Activated CD4-positive, alpha-beta T cell treated with anti-CD3 and anti-CD28 coated beads for 36 hours (primary cell): ENCODE data around the gene CCDC188. TPM values are rescaled to one million over a fixed set of nuclear protein-coding genes. Genes with fewer than 3 reads are reported as not detected.

Experiments
- ATAC-seq: fragments of 200-7000 bp; cut with Tn5 transposase; one replicate; pipeline ENCODE4 v1.10.0; 2021; ENCODE audit warnings: mild to moderate bottlenecking, moderate library complexity
- CTCF ChIA-PET: fragments of 350-600 bp; sonication (Branson Sonifier 250); formaldehyde crosslinking; loops from one replicate; lab custom pipeline; 2021; ENCODE audit warnings: antibody characterized with exemption; lab: Charles Lee
- POLR2A ChIA-PET: fragments of 350-600 bp; sonication (Branson Sonifier 250); formaldehyde crosslinking; loops from one replicate; lab custom pipeline; 2021; ENCODE audit warnings: antibody characterized with exemption, inconsistent platforms; lab: Charles Lee
- DNase-seq: peaks from one replicate; pipeline ENCODE4 v3.0.0-alpha.2; 2020
- H3K27ac Mint-ChIP-seq: one replicate; pipeline ENCODE4 v1.8.0; 2021; ENCODE audit warnings: mixed read lengths
- H3K27me3 Mint-ChIP-seq: one replicate; pipeline ENCODE4 v1.8.0; 2021; ENCODE audit warnings: mixed read lengths
- H3K36me3 Mint-ChIP-seq: one replicate; pipeline ENCODE4 v1.8.0; 2021; ENCODE audit warnings: low read depth, mixed read lengths
- H3K4me1 Mint-ChIP-seq: one replicate; pipeline ENCODE4 v1.8.0; 2021; ENCODE audit warnings: mixed read lengths
- H3K4me3 Mint-ChIP-seq: one replicate; pipeline ENCODE4 v1.8.0; 2021; ENCODE audit warnings: mild to moderate bottlenecking, moderate library complexity, mixed read lengths
- H3K9me3 Mint-ChIP-seq: one replicate; pipeline ENCODE4 v1.8.0; 2021; ENCODE audit warnings: low read depth, mixed read lengths
- intact Hi-C, 2 experiments: fragments of 100-400 bp; cut with DNase I in 1 of 2; cut with micrococcal nuclease in 1 of 2; formaldehyde crosslinking; loops; one replicate each; pipeline versions ENCODE4 v1.14.2 to v1.15.1; 2022 to 2024; cut with DNase I, micrococcal nuclease
- microRNA-seq: library from miRNA; unstranded; fragments of <30 nt; microRNA quantifications from one replicate; pipeline ENCODE4 v1.2.0, GENCODE V29; 2021; ENCODE audit warnings: borderline replicate concordance
- total RNA-seq, 2 experiments: library from RNA; stranded (reverse); gene quantifications; one replicate each; pipeline ENCODE4 v1.2.3, GENCODE V29; 2021

CCDC188 gene
- total RNA-seq, 2 experiments from 2014 or later, result not detected

GRCh38 chr22:20106849-20107237 is 44.0 kb downstream of the CCDC188 start:
- CTCF ChIA-PET, result no interaction called here
- intact Hi-C loops, result no loop called here
- Mint-ChIP-seq H3K27me3 (no peaks in the 10 kb centered on the region), H3K4me3 (no peak overlapping the region), H3K9me3 (no peaks in the 10 kb centered on the region), H3K4me1 (peaks cover 19% of the 10 kb centered on the region), H3K27ac (no peak overlapping the region), H3K36me3 (peaks cover 30% of the 10 kb centered on the region)
- POLR2A ChIA-PET, result no interaction called here
- ATAC-seq (no peak), DNase-seq (no peak)

DNA sequence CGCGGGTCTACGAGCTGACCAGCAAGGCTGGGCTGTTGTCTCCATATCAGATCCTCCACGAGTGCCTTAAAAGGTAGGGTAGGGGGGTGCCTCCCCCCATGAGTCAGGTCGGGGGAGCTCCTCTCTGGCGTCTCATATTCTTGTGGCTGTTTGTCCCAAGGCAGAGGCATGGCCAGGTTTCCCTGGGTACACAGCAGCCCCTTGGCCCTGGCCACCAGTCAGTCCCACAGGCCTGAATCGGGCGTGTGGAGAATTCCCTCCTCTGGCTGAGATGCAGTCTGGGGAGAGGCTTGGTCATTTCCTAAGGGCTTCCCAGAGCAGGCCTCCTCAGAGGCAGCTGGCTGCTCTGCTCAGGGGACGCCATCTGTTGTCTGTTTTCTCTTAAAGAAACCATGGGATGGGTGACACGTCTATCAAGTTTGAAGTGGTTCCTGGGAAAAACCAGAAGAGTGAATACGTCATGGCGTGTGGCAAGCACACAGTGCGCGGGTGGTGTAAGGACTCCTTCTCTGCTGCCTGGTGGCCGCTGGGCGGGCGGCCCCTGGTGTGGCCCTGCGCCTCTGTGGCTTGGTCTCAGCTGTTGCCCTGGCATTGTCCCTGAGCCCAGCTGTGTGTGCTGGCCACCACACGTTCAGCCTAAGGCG is 44.5 kb downstream of the CCDC188 start:
- intact Hi-C loops, result no loop called here
- peaks cover 20% of the 10 kb centered on the region for H3K4me1 Mint-ChIP-seq
- H3K27ac Mint-ChIP-seq, result no peak overlapping the region
- no peak overlapping the region for H3K4me3 Mint-ChIP-seq
- peaks cover 33% of the 10 kb centered on the region for H3K36me3 Mint-ChIP-seq
- ChIA-PET POLR2A (no interaction called here), CTCF (interaction anchor here (1.5 kb wide), 1 partner anchor 17 kb away, joined by 3 read pairs; no protein-coding TSS in a partner anchor)
- H3K27me3 Mint-ChIP-seq, result no peaks in the 10 kb centered on the region
- H3K9me3 Mint-ChIP-seq, result no peaks in the 10 kb centered on the region
- ATAC-seq (no peak), DNase-seq (no peak)

- Mint-ChIP-seq H3K27me3 (no peaks in the 10 kb centered on the region), H3K9me3 (no peaks in the 10 kb centered on the region), H3K4me3 (no peak overlapping the region), H3K36me3 (peaks cover 34% of the 10 kb centered on the region), H3K27ac (peak overlapping the region; percentile 25), H3K4me1 (peaks cover 20% of the 10 kb centered on the region)
- intact Hi-C loops, result no loop called here
- no peak for ATAC-seq
- no peak for DNase-seq
- POLR2A ChIA-PET, result no interaction called here
- CTCF ChIA-PET, result interaction anchor here (0.6 to 1.5 kb wide), 4 partner anchors 10 to 23 kb away, joined by 3 read pairs; no protein-coding TSS in a partner anchor
Observed at GRCh38 chr22:20105456-20106204, 45.2 kb downstream of the CCDC188 start.

DNA sequence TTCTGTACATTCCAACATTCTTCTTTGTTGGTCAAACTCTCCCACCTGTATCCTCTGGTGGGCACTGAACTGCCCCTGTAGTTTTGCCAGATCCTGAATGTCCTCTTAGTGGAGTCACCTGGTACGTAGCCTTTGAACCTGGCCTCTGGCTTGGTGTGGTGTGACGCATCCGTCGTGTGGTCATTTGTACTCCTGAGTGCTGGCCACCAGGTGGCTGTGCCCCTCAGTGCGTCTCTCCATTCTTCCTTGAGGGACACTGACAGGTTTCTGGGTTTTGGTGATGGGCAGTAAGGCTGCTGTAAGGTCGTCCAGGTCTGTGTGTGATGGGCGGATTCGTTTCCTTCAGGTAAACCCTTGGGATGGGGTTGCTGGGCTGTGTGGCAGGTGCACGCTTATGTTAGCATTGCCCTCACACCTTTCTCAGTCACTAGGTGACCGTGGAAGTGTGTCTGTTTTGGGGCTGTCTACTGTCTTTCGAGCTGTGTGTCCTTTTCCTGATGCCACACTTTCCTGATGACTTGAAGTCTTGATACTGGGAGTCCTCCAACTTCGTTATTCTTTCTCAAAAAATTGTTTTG is 48.6 kb downstream of the CCDC188 start:
- Mint-ChIP-seq H3K4me3 (no peak overlapping the region), H3K4me1 (peaks cover 49% of the 10 kb centered on the region), H3K27ac (peak overlapping the region; percentile 83), H3K36me3 (peaks cover 49% of the 10 kb centered on the region), H3K27me3 (no peaks in the 10 kb centered on the region), H3K9me3 (no peaks in the 10 kb centered on the region)
- ATAC-seq (no peak), DNase-seq (no peak)
- intact Hi-C loops, result loop anchor here in 1 of 2 experiments (5.0 kb wide), 1 partner anchor 65 kb away; no protein-coding TSS in a partner anchor
- CTCF ChIA-PET, result interaction anchor here (2.6 kb wide), 1 partner anchor 9 kb away, joined by 16 read pairs; no protein-coding TSS in a partner anchor
- POLR2A ChIA-PET, result interaction anchor here (2.1 kb wide), 1 partner anchor 82 kb away, joined by 5 read pairs; the partner anchor contains the start of gene TANGO2

DNA sequence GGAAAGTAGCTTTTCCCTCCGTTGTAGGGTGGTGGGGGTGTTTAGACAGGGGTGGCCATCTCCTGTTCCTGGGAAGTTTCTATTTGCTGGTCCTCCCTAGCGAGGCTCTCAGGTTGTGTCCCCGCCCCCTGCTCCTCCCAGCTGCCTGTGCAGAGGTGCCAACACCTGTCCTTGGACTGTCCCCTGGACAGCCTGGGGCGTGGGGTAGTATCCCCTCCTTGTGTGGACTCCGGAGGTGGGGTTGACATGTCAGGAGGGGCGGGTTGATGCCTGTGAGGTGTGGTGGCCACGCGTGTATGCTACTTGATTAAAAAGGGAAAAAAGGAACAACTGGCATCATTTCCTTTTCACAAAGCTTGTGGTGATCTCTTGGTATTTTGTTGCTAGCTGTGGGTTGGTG is 49.2 kb downstream of the CCDC188 start:
- Mint-ChIP-seq H3K27ac (peak overlapping the region; percentile 84), H3K9me3 (no peaks in the 10 kb centered on the region), H3K36me3 (peaks cover 50% of the 10 kb centered on the region), H3K4me3 (no peak overlapping the region), H3K4me1 (peaks cover 51% of the 10 kb centered on the region), H3K27me3 (no peaks in the 10 kb centered on the region)
- intact Hi-C loops, result loop anchor here (2.0 to 5.0 kb wide), 2 partner anchors 21 to 64 kb away; partner anchors contain the start of gene DGCR8 (in 1 of the 2)
- no peak for ATAC-seq
- ChIA-PET CTCF (interaction anchor here (1.2 to 2.6 kb wide), 3 partner anchors 10 to 15 kb away, joined by 3 to 16 read pairs (median 5); partner anchors contain the start of gene RANBP1), POLR2A (interaction anchor here (0.7 to 2.1 kb wide), 4 partner anchors 9 to 81 kb away, joined by 3 to 5 read pairs (median 4); partner anchors contain the start of gene TANGO2)
- no peak for DNase-seq

GRCh38 chr22:20099099-20099711 is 51.6 kb downstream of the CCDC188 start:
- ATAC-seq (no peak), DNase-seq (no peak)
- POLR2A ChIA-PET, result no interaction called here
- intact Hi-C loops, result loop anchor here in 1 of 2 experiments (5.0 kb wide), 1 partner anchor 52 kb away; no protein-coding TSS in a partner anchor
- Mint-ChIP-seq H3K27me3 (no peaks in the 10 kb centered on the region), H3K9me3 (peaks cover 2% of the 10 kb centered on the region), H3K27ac (peak overlapping the region; percentile 84), H3K4me1 (peaks cover 72% of the 10 kb centered on the region), H3K4me3 (no peak overlapping the region), H3K36me3 (peaks cover 68% of the 10 kb centered on the region)
- CTCF ChIA-PET, result interaction anchor here (0.7 to 1.1 kb wide), 3 partner anchors 9 to 13 kb away, joined by 3 to 6 read pairs (median 3); no protein-coding TSS in a partner anchor

Small RNA genes within 50 kb of the gene (microRNA-seq; reads per million reads assigned to microRNA genes)
- gene MIR6816, result not detected

Other genes starting within 250 kb of the CCDC188 start
- 10 to 100 TPM; 63.5 to 78.5 TPM for gene COMT, start 209.3 kb downstream of the CCDC188 start, total RNA-seq
- 10 to 100 TPM; 24.1 to 25.3 TPM for gene TXNRD2, start 209.2 kb downstream of the CCDC188 start, total RNA-seq
- gene ARVCF, start 134.2 kb downstream of the CCDC188 start, total RNA-seq, result 1 to 10 TPM; 1.3 to 2.1 TPM
- 10 to 100 TPM; 20.3 to 22.8 TPM for gene TANGO2, start 129.9 kb downstream of the CCDC188 start, total RNA-seq
- gene DGCR8, start 70.8 kb downstream of the CCDC188 start, total RNA-seq, result 10 to 100 TPM; 31.8 to 32.3 TPM
- gene RANBP1, start 35.0 kb downstream of the CCDC188 start, total RNA-seq, result 100 to 1,000 TPM; 402 to 506 TPM
- 10 to 100 TPM; 84.4 to 85.9 TPM for gene TRMT2A, start 33.8 kb downstream of the CCDC188 start, total RNA-seq
- gene ZDHHC8, start 19.3 kb downstream of the CCDC188 start, total RNA-seq, result 10 to 100 TPM; 47.7 to 49.8 TPM
- 1 to 10 TPM; 2.2 to 2.3 TPM for gene RTN4R, start 117.3 kb upstream of the CCDC188 start, total RNA-seq
- 10 to 100 TPM; 22.4 to 24.8 TPM for gene DGCR6L, start 169.0 kb upstream of the CCDC188 start, total RNA-seq
- 10 to 100 TPM in 1 of 2 experiments, 1 to 10 TPM in 1; 6.5 to 10.3 TPM for gene ZNF74, start 243.1 kb upstream of the CCDC188 start, total RNA-seq